HCT116 (cell line): ENCODE data around the gene DRC7. TPM values are rescaled to one million over a fixed set of nuclear protein-coding genes. Genes with fewer than 3 reads are reported as not detected.
"Not testable (repeated sequence)": the region's sequence is repeated elsewhere in the genome, so short reads cannot be mapped to it uniquely, and the experiment has no call there.

ENCODE experiments used
- ATAC-seq: fragments of 200-7000 bp; cut with Tn5 transposase; 2 replicates; pipeline ENCODE4 v1.9.1; 2020; ENCODE audit warnings: mild to moderate bottlenecking, moderate library complexity
- BruUV-seq: library from RNA; stranded (reverse); fragments of 400-500 nt; replicated peaks from 2 replicates; lab custom pipeline; 2021; lab: Mats Ljungman, UMichigan
- CTCF ChIA-PET: fragments of 300-600 bp; sonication (Branson Sonifier 250); formaldehyde crosslinking; loops from one replicate; lab custom pipeline; 2021; ENCODE audit warnings: antibody characterized with exemption; lab: Charles Lee
- POLR2A ChIA-PET: fragments of 300-600, 350-600 bp; sonication (Branson Sonifier 250); formaldehyde crosslinking; loops from one replicate; lab custom pipeline; 2021; ENCODE audit warnings: antibody characterized with exemption; lab: Charles Lee
- RAD21 ChIA-PET, 2 experiments: fragments of 300-600 bp; sonication (Branson Sonifier 250); formaldehyde crosslinking; loops; one replicate each; lab custom pipeline; 2023; ENCODE audit warnings: low total read pairs in 2 of 2; ENCODE audit not compliant: uncharacterized antibody in 2 of 2, unreplicated experiment in 2 of 2, low non-redundant PET in 1 of 2; lab: Charles Lee
- DNase-seq: peaks from one replicate; pipeline ENCODE4 v3.0.0-alpha.2; 2010; ENCODE audit warnings: low read depth, low spot score
- H2AFZ ChIP-seq: fragments of 200-600 bp; shearing (Covaris generic), sonication (generic); 2 replicates; pipeline ENCODE4 v1.6.1; 2017; ENCODE audit warnings: low read depth, mixed run types, mixed read lengths, antibody characterized with exemption, low read length; ENCODE audit not compliant: poor library complexity, severe bottlenecking
- H3K27ac ChIP-seq: 2 replicates; pipeline ENCODE4 v1.5.1; 2012; ENCODE audit warnings: low read depth, low read length
- H3K27me3 ChIP-seq: fragments of 200-600 bp; sonication (generic); 2 replicates; pipeline ENCODE4 v1.6.1; 2016; ENCODE audit warnings: mixed run types, low read length, mixed read lengths; ENCODE audit not compliant: insufficient read depth
- H3K36me3 ChIP-seq, 2 experiments: fragments of 200-500 bp in 1 of 2; fragments of 200-600 bp in 1 of 2; sonication (Bioruptor generic) in 1 of 2; sonication (generic) in 1 of 2; 2 replicates each; pipeline versions ENCODE4 v1.5.1 to v1.6.1; 2014 to 2016; ENCODE audit warnings: low read length in 2 of 2, inconsistent platforms in 1 of 2, mixed read lengths in 1 of 2, mixed run types in 1 of 2; ENCODE audit not compliant: insufficient read depth in 2 of 2, control insufficient read depth in 1 of 2
- H3K4me1 ChIP-seq, 2 experiments: fragments of 200-600 bp in 1 of 2; sonication (generic) in 1 of 2; 2 replicates each; pipeline versions ENCODE4 v1.5.1 to v1.6.1; 2012 to 2017; ENCODE audit warnings: low read length in 2 of 2, inconsistent platforms in 1 of 2, mild to moderate bottlenecking in 1 of 2, mixed read lengths in 1 of 2, mixed run types in 1 of 2, moderate library complexity in 1 of 2; ENCODE audit not compliant: insufficient read depth in 2 of 2, control insufficient read depth in 1 of 2
- H3K4me2 ChIP-seq: fragments of 200-600 bp; sonication (generic); 2 replicates; pipeline ENCODE4 v1.6.1; 2017; ENCODE audit warnings: mixed run types, low read length, mixed read lengths
- H3K4me3 ChIP-seq, 2 experiments: fragments of 200-600 bp in 1 of 2; sonication (generic) in 1 of 2; replicated peaks in 1 of 2; 2 replicates each; pipeline ENCODE4 v1.5.1; 2011 to 2016; ENCODE audit warnings: low read length in 2 of 2, control low read depth in 1 of 2, low read depth in 1 of 2, mild to moderate bottlenecking in 1 of 2, mixed read lengths in 1 of 2, mixed run types in 1 of 2
- H3K79me2 ChIP-seq: fragments of 200-600 bp; sonication (generic); 2 replicates; pipeline ENCODE4 v1.6.1; 2017; ENCODE audit warnings: mild to moderate bottlenecking, mixed run types, low read length, moderate library complexity, mixed read lengths; ENCODE audit not compliant: insufficient read depth
- H3K9ac ChIP-seq: fragments of 200-600 bp; sonication (generic); 2 replicates; pipeline ENCODE4 v1.6.1; 2016; ENCODE audit warnings: low read length, mixed read lengths
- H3K9me2 ChIP-seq: fragments of 200-600 bp; sonication (generic), shearing (Covaris generic); 2 replicates; pipeline ENCODE4 v1.6.1; 2017; ENCODE audit warnings: mixed run types, mild to moderate bottlenecking, moderate library complexity; ENCODE audit not compliant: insufficient read depth
- H3K9me3 ChIP-seq, 2 experiments: fragments of 200-500 bp in 1 of 2; fragments of 200-600 bp in 1 of 2; sonication (Bioruptor generic) in 1 of 2; sonication (generic) in 1 of 2; 2 replicates each; pipeline ENCODE4 v1.6.1; 2014 to 2017; ENCODE audit warnings: low read length in 2 of 2, mixed read lengths in 2 of 2, inconsistent platforms in 1 of 2, low read depth in 1 of 2, mild to moderate bottlenecking in 1 of 2, mixed run types in 1 of 2, moderate library complexity in 1 of 2; ENCODE audit not compliant: control insufficient read depth in 1 of 2, insufficient read depth in 1 of 2
- H4K20me1 ChIP-seq: fragments of 200-600 bp; sonication (generic), shearing (Covaris generic); 2 replicates; pipeline ENCODE4 v1.6.1; 2017; ENCODE audit warnings: mixed run types, mild to moderate bottlenecking, moderate library complexity; ENCODE audit not compliant: insufficient read depth
- ATF3 ChIP-seq: IDR thresholded peaks from 2 replicates; pipeline ENCODE4 v1.6.1; 2012
- CEBPB ChIP-seq: IDR thresholded peaks from 2 replicates; pipeline ENCODE4 v1.6.1; 2012; ENCODE audit warnings: low read depth
- CTCF ChIP-seq, 3 experiments: fragments of 200-600 bp in 1 of 3; sonication (generic) in 1 of 3; IDR thresholded peaks in 2 of 3; conservative IDR thresholded peaks in 1 of 3; 2 replicates each; pipeline ENCODE4 v1.5.1; 2012 to 2017; ENCODE audit warnings: low read depth in 2 of 3, low read length in 2 of 3, antibody characterized with exemption in 1 of 3, borderline replicate concordance in 1 of 3, control low read depth in 1 of 3, mild to moderate bottlenecking in 1 of 3, mixed read lengths in 1 of 3, mixed run types in 1 of 3, moderate library complexity in 1 of 3; ENCODE audit not compliant: insufficient read depth in 1 of 3
- EGR1 ChIP-seq: IDR thresholded peaks from 2 replicates; pipeline ENCODE4 v1.6.1; 2012; ENCODE audit warnings: low read depth
- ELF1 ChIP-seq: IDR thresholded peaks from 2 replicates; pipeline ENCODE4 v1.6.1; 2012; ENCODE audit warnings: low read depth, borderline replicate concordance
- POLR2A ChIP-seq: IDR thresholded peaks from 2 replicates; pipeline ENCODE4 v1.7.0; 2011; ENCODE audit warnings: borderline replicate concordance; ENCODE audit not compliant: insufficient read depth, insufficient read length; ENCODE audit errors: extremely low read depth
- RAD21 ChIP-seq: IDR thresholded peaks from 2 replicates; pipeline ENCODE4 v1.6.1; 2012; ENCODE audit warnings: low read depth, mild to moderate bottlenecking
- REST ChIP-seq: IDR thresholded peaks from 2 replicates; pipeline ENCODE4 v1.6.1; 2012; ENCODE audit warnings: low read depth
- SIN3A ChIP-seq: IDR thresholded peaks from 2 replicates; pipeline ENCODE4 v1.6.1; 2012; ENCODE audit warnings: low read depth
- SP1 ChIP-seq: IDR thresholded peaks from 2 replicates; pipeline ENCODE4 v1.6.1; 2012; ENCODE audit warnings: low read depth
- SRF ChIP-seq: IDR thresholded peaks from 2 replicates; pipeline ENCODE4 v1.6.1; 2012; ENCODE audit warnings: low read depth
- TCF7L2 ChIP-seq: IDR thresholded peaks from 2 replicates; pipeline ENCODE4 v1.7.0; 2011; ENCODE audit warnings: borderline replicate concordance, inconsistent platforms; ENCODE audit not compliant: insufficient read depth, insufficient read length; ENCODE audit errors: extremely low read depth
- ZBTB33 ChIP-seq: IDR thresholded peaks from 2 replicates; pipeline ENCODE4 v1.6.1; 2011; ENCODE audit warnings: mild to moderate bottlenecking, low read length, moderate library complexity; ENCODE audit not compliant: insufficient replicate concordance; ENCODE audit errors: extremely low read depth
- ZFX ChIP-seq: fragments of 450-650 bp; IDR thresholded peaks from 2 replicates; pipeline ENCODE4 v1.6.1; 2017
- intact Hi-C: fragments of 100-400 bp; cut with micrococcal nuclease; formaldehyde crosslinking; loops from 2 replicates; pipeline ENCODE4 v1.10.0; 2022
- total RNA-seq: library from RNA; stranded (reverse); gene quantifications from one replicate; pipeline ENCODE4 v1.2.1, GENCODE V29; 2021; ENCODE audit not compliant: unreplicated experiment

The DRC7 gene
- total RNA-seq, 1 experiment from 2014 or later: 0.91 TPM

- peaks cover 15 to 30% of the 10 kb centered on the region in 2 experiments for H3K4me1 ChIP-seq
- H4K20me1 ChIP-seq, H3K27me3 ChIP-seq, CTCF ChIA-PET, POLR2A ChIA-PET, H3K9me3 ChIP-seq, intact Hi-C loops, DNase-seq, RAD21 ChIA-PET, H3K9ac ChIP-seq, H3K4me3 ChIP-seq, BruUV-seq, ATAC-seq, H2AFZ ChIP-seq, H3K9me2 ChIP-seq, H3K79me2 ChIP-seq, H3K36me3 ChIP-seq, H3K27ac ChIP-seq: not testable (repeated sequence)
- 0 out of 2 replicates have a peak overlapping the region, but pooled peaks have one; percentile 7 for H3K4me2 ChIP-seq
These were observed 85.2 kb downstream of the DRC7 start for GRCh38 chr16:57779836-57780235.

GRCh38 chr16:57781349-57781740 lies 86.7 kb downstream of the DRC7 start:
- H3K79me2 ChIP-seq: no peaks in the 10 kb centered on the region
- DNase-seq (no peak), ATAC-seq (no peak)
- peaks cover 15 to 30% of the 10 kb centered on the region in 2 experiments for H3K4me1 ChIP-seq
- no peaks in the 10 kb centered on the region for H3K36me3 ChIP-seq
- H3K9me3 ChIP-seq: no peaks in the 10 kb centered on the region
- BruUV-seq: no TSS peak
- no peak overlapping the region for H3K4me3 ChIP-seq
- RAD21 ChIA-PET: no interaction called here
- H4K20me1 ChIP-seq: no peaks in the 10 kb centered on the region
- H3K9ac ChIP-seq: no peak overlapping the region
- no peak overlapping the region for H2AFZ ChIP-seq
- no peak overlapping the region for H3K27ac ChIP-seq
- POLR2A ChIA-PET: no interaction called here
- intact Hi-C loops: no loop called here
- H3K4me2 ChIP-seq: no peak overlapping the region
- H3K9me2 ChIP-seq: no peaks in the 10 kb centered on the region
- CTCF ChIA-PET: no interaction called here
- no peaks in the 10 kb centered on the region for H3K27me3 ChIP-seq
- TF ChIP-seq ELF1 (no peak), SRF (no peak), CEBPB (no peak), RAD21 (no peak), REST (no peak), ZFX (no peak), CTCF (IDR thresholded peaks at IDR 0.05 in 2 of 3, conservative IDR thresholded peaks at IDR 0.05 in 1 of 3; ENCODE audit: borderline replicate concordance in 1 of 3, insufficient read depth in 1 of 3, low read depth in 2 of 3, low read length in 2 of 3) (no peak), SP1 (no peak), TCF7L2 (no peak), EGR1 (no peak), ATF3 (no peak), SIN3A (no peak), ZBTB33 (no peak), POLR2A (no peak)
